Chondrocyte (in vitro differentiated cells): ENCODE data around the gene SYTL3. TPM values are rescaled to one million over a fixed set of nuclear protein-coding genes. Genes with fewer than 3 reads are reported as not detected.

Source experiments
- DNase-seq: peaks from one replicate; pipeline ENCODE4 v3.0.0; 2021; ENCODE audit warnings: mixed read lengths, low spot score
- H3K27ac Mint-ChIP-seq: one replicate; pipeline ENCODE4 v1.8.0; 2021; ENCODE audit warnings: mild to moderate bottlenecking, moderate library complexity, mixed read lengths; ENCODE audit not compliant: unreplicated experiment
- H3K27me3 Mint-ChIP-seq: 2 replicates; pipeline ENCODE4 v1.8.0; 2021; ENCODE audit warnings: low read depth, mixed read lengths
- H3K36me3 Mint-ChIP-seq: 2 replicates; pipeline ENCODE4 v1.8.0; 2021; ENCODE audit warnings: low read depth, mixed read lengths
- H3K4me1 Mint-ChIP-seq: 2 replicates; pipeline ENCODE4 v1.8.0; 2021; ENCODE audit warnings: low read depth, mild to moderate bottlenecking, mixed read lengths
- H3K4me3 Mint-ChIP-seq: one replicate; pipeline ENCODE4 v1.8.0; 2021; ENCODE audit warnings: mild to moderate bottlenecking, moderate library complexity, mixed read lengths; ENCODE audit not compliant: unreplicated experiment
- H3K9me3 Mint-ChIP-seq: 2 replicates; pipeline ENCODE4 v1.8.0; 2021; ENCODE audit warnings: low read depth, mixed read lengths
- CTCF ChIP-seq: fragments of 200-600 bp; sonication (generic); IDR thresholded peaks from 2 replicates; pipeline ENCODE4 v1.5.0; 2021; ENCODE audit warnings: antibody characterized with exemption, mild to moderate bottlenecking, moderate library complexity
- total RNA-seq: library from RNA; stranded (reverse); gene quantifications from 3 replicates; pipeline ENCODE4 v1.2.1, GENCODE V29; 2021

The SYTL3 gene
- total RNA-seq, 1 donor from 2014 or later, result 1.4 TPM

DNA sequence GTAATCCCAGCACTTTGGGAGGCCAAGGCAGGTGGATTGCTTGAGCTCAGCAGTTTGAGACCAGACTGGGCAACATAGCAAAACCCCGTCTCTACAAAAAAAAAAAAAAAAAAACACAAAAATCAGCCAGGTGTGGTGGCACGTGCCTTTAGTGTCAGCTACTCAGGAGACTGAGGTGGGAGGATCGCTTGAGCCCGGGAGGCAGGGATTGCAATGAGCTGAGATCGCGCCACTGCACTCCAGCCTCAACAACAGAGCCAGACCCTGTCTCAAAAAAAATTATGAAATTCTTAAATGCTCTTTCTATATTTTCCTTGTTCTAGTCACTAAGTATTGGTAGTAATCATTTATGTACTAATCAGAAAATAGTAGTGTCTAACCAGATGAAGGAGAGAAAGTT is 30.6 kb downstream of the SYTL3 start:
- DNase-seq, result no peak
- H3K9me3 Mint-ChIP-seq, result no peaks in the 10 kb centered on the region
- TF ChIP-seq CTCF, result no peak
- H3K36me3 Mint-ChIP-seq, result no peaks in the 10 kb centered on the region
- H3K27me3 Mint-ChIP-seq, result no peaks in the 10 kb centered on the region
- H3K4me3 Mint-ChIP-seq, result no peak overlapping the region
- H3K4me1 Mint-ChIP-seq, result no peaks in the 10 kb centered on the region
- H3K27ac Mint-ChIP-seq, result no peak overlapping the region

GRCh38 chr6:158684311-158684710 is 34.5 kb downstream of the SYTL3 start:
- Mint-ChIP-seq H3K27ac (no peak overlapping the region), H3K4me3 (no peak overlapping the region), H3K9me3 (no peaks in the 10 kb centered on the region), H3K36me3 (no peaks in the 10 kb centered on the region), H3K27me3 (peaks cover 2% of the 10 kb centered on the region), H3K4me1 (no peaks in the 10 kb centered on the region)
- DNase-seq, result no peak
- no peak for TF ChIP-seq CTCF

DNA sequence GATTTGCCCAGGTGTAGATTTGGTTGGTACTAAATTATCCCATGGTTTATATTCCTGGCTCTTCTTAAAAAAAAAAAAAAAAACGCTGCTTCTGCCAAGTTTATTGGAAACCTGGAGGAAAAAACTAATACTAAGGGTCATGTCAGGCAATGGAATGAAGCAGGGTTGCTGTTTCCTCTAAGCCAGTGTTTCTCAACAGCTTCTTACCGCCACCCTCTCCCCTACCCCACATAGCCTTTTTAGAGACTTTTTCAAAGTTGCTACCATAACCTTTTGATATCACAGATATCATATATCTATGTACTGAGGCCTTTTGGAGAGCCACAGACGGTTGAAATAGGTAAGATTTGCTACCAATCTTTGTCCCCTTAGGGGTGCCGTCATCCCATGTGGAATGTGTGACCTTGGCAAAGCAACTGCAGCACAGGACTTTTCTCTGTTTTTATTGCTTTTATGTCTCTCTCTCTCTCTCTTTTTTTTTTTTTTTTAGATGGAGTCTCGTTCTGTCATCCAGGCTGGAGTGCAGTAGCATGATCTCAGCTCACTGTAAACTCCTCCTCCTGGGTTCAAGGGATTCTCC is 35.0 kb downstream of the SYTL3 start:
- H3K4me3 Mint-ChIP-seq, result no peak overlapping the region
- no peaks in the 10 kb centered on the region for H3K36me3 Mint-ChIP-seq
- peaks cover 2% of the 10 kb centered on the region for H3K27me3 Mint-ChIP-seq
- H3K4me1 Mint-ChIP-seq, result no peaks in the 10 kb centered on the region
- no peak for DNase-seq
- H3K27ac Mint-ChIP-seq, result no peak overlapping the region
- TF ChIP-seq CTCF, result no peak
- H3K9me3 Mint-ChIP-seq, result no peaks in the 10 kb centered on the region

DNA sequence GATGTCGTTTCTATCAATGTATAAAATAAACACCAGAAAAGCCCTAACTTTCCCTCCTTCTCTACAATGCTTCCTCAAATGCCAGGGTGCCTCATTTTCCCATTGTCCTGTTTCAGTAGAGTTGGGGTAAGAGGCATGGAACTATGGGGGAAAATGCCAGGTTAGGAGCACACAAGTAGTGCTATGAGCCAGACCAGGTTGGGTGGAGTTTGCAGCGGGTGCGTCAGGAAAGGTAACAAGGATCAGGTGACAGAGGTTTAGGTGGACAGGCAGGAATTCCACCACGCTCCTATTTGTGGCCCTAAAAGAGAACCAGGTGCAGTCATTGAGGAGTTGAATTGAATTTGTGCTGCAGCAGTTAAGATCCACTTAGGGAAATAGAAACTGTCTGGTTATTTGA is 36.5 kb downstream of the SYTL3 start:
- Mint-ChIP-seq H3K4me3 (no peak overlapping the region), H3K27me3 (peaks cover 2% of the 10 kb centered on the region), H3K4me1 (no peaks in the 10 kb centered on the region), H3K36me3 (no peaks in the 10 kb centered on the region), H3K9me3 (no peaks in the 10 kb centered on the region), H3K27ac (no peak overlapping the region)
- no peak for DNase-seq
- TF ChIP-seq CTCF, result no peak

- no peak overlapping the region for H3K4me3 Mint-ChIP-seq
- peaks cover 2% of the 10 kb centered on the region for H3K27me3 Mint-ChIP-seq
- no peak overlapping the region for H3K27ac Mint-ChIP-seq
- no peaks in the 10 kb centered on the region for H3K36me3 Mint-ChIP-seq
- DNase-seq, result no peak
- no peaks in the 10 kb centered on the region for H3K4me1 Mint-ChIP-seq
- no peak for TF ChIP-seq CTCF
- no peaks in the 10 kb centered on the region for H3K9me3 Mint-ChIP-seq
Measured at GRCh38 chr6:158686791-158687381, 37.0 kb downstream of the SYTL3 start.
